Peyer's patch (tissue), 4 donors: ENCODE results near the gene KIF1A. TPM values are rescaled to one million over a fixed set of nuclear protein-coding genes. Genes with fewer than 3 reads are reported as not detected.
A peak's percentile ranks its signal among the peaks of the same experiment; 100 is the strongest.

Source experiments
- DNase-seq, 3 donors: peaks; one replicate each; pipeline ENCODE4 v3.0.0-alpha.2; 2017 to 2019
- H3K27ac ChIP-seq, 4 donors: fragments of 200-600 bp; sonication (generic); one replicate each; pipeline ENCODE4 v1.5.1; 2016 to 2019
- H3K27me3 ChIP-seq, 2 donors: fragments of 200-600 bp; sonication (generic); one replicate each; pipeline ENCODE4 v1.5.1; 2019
- H3K36me3 ChIP-seq, 3 donors: fragments of 200-600 bp; sonication (generic); one replicate each; pipeline ENCODE4 v1.5.1; 2016 to 2019
- H3K4me1 ChIP-seq, 4 donors: fragments of 200-600 bp; sonication (generic); one replicate each; pipeline ENCODE4 v1.5.1; 2016 to 2019
- H3K4me3 ChIP-seq, 4 donors: fragments of 200-600 bp; sonication (generic); 1 replicate in 3 of 4; 2 replicates in 1 of 4; pipeline ENCODE4 v1.5.1; 2016 to 2019; ENCODE audit warnings: mild to moderate bottlenecking in 1 of 4
- H3K9me3 ChIP-seq, 4 donors: fragments of 200-600 bp; sonication (generic); one replicate each; pipeline ENCODE4 v1.5.1; 2016 to 2019; ENCODE audit warnings: mild to moderate bottlenecking in 1 of 4
- POLR2A ChIP-seq, 2 donors: fragments of 450-650 bp; IDR thresholded peaks; one replicate each; pipeline ENCODE4 v1.5.1; 2017; ENCODE audit warnings: antibody characterized with exemption in 2 of 2, mild to moderate bottlenecking in 2 of 2, moderate library complexity in 2 of 2
- total RNA-seq, 4 donors: library from RNA; depleted of rRNA; stranded (reverse); fragments of >200 nt; gene quantifications; one replicate each; pipeline ENCODE4 v1.1.0, GENCODE V29; 2016
- TF ChIP-seq, protein P1 (sequence below), 6 experiments: fragments of 450-650 bp in 4 of 6; fragments of 200-600 bp in 2 of 6; sonication (generic) in 1 of 6; IDR thresholded peaks; one replicate each; pipeline ENCODE4 v1.5.1; 2017 to 2019; ENCODE audit warnings: antibody characterized with exemption in 6 of 6, mild to moderate bottlenecking in 3 of 6, moderate library complexity in 1 of 6

The KIF1A gene
- total RNA-seq, 4 donors from 2014 or later, result 0.83 to 6.0 (median 2.0) TPM

GRCh38 chr2:240823449-240824336 lies 3.7 kb upstream of the KIF1A start:
- DNase-seq, result no peak
- Histone ChIP-seq H3K36me3 (no peaks in the 10 kb centered on the region), H3K9me3 (no peaks in the 10 kb centered on the region), H3K27me3 (peaks cover 0 to 22% of the 10 kb centered on the region in 2 donors), H3K27ac (no peak overlapping the region), H3K4me1 (peaks cover 0 to 21% (median 9%) of the 10 kb centered on the region in 4 donors), H3K4me3 (no peak overlapping the region)
- no peak for TF ChIP-seq POLR2A (IDR thresholded peaks at IDR 0.05)
- TF ChIP-seq, protein P1, sequence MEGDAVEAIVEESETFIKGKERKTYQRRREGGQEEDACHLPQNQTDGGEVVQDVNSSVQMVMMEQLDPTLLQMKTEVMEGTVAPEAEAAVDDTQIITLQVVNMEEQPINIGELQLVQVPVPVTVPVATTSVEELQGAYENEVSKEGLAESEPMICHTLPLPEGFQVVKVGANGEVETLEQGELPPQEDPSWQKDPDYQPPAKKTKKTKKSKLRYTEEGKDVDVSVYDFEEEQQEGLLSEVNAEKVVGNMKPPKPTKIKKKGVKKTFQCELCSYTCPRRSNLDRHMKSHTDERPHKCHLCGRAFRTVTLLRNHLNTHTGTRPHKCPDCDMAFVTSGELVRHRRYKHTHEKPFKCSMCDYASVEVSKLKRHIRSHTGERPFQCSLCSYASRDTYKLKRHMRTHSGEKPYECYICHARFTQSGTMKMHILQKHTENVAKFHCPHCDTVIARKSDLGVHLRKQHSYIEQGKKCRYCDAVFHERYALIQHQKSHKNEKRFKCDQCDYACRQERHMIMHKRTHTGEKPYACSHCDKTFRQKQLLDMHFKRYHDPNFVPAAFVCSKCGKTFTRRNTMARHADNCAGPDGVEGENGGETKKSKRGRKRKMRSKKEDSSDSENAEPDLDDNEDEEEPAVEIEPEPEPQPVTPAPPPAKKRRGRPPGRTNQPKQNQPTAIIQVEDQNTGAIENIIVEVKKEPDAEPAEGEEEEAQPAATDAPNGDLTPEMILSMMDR (IDR thresholded peaks at IDR 0.05), result no peak

DNA sequence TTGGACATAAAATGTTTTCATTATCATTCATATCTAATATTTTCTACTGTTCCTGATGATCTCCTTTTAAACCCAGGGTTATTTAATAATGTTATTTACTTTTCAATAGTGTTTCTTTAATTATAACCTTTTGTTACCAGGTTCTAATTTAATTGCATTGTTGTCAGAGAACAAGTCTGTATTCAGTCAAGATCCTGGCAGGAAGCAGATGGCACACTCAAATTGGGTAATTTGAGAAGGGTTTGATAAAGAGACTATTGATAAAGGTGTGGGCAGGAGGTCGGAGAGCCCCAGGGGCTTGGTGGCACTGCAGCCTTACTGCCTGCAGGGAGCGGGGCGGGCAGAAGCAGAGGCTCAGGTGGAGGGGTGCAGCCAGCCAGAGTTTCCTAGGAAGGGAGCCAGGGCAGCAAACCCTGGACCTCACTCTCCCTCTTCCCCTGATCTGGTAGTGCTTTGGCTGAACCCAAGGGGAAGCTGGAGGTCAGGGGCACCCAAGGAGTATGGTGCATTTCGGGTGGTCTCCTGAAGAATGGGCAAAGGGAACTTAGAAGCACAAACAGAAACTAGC lies 2.3 kb upstream of the KIF1A start:
- Histone ChIP-seq H3K27ac (no peak overlapping the region), H3K36me3 (no peaks in the 10 kb centered on the region), H3K27me3 (peaks cover 0 to 26% of the 10 kb centered on the region in 2 donors), H3K4me3 (no peak overlapping the region), H3K4me1 (peaks cover 0 to 21% (median 10%) of the 10 kb centered on the region in 4 donors), H3K9me3 (no peaks in the 10 kb centered on the region)
- no peak for DNase-seq
- no peak for TF ChIP-seq POLR2A (IDR thresholded peaks at IDR 0.05)
- TF ChIP-seq, protein P1 (IDR thresholded peaks at IDR 0.05), result no peak

DNA sequence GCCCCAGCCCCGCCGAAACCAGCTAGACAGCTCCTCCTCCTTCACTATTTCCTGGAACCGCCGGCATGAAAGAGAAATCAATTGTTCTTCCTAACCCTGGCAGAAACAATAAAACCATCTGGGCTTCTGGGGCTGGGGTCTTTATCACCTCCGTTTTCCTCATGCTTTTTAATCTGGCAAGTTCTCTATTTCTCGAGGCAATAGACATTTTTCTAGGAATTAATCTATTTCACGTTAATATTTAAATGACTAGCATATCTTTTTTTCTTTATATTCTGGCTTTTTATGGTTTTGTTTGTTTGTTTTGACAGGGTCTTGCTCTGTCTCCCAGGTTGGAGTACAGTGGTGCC lies 1.4 kb upstream of the KIF1A start:
- no peak for DNase-seq
- peaks cover 0 to 21% (median 10%) of the 10 kb centered on the region in 4 donors for H3K4me1 ChIP-seq
- no peak overlapping the region for H3K27ac ChIP-seq
- H3K4me3 ChIP-seq, result no peak overlapping the region
- peaks cover 0 to 26% of the 10 kb centered on the region in 2 donors for H3K27me3 ChIP-seq
- no peaks in the 10 kb centered on the region for H3K36me3 ChIP-seq
- no peaks in the 10 kb centered on the region for H3K9me3 ChIP-seq
- TF ChIP-seq, protein P1 (IDR thresholded peaks at IDR 0.05), result no peak

GRCh38 chr2:240820607-240821428 lies 799 bp upstream of the KIF1A start:
- TF ChIP-seq, protein P1 (IDR thresholded peaks at IDR 0.05), result no peak
- no peak for TF ChIP-seq POLR2A (IDR thresholded peaks at IDR 0.05)
- H3K9me3 ChIP-seq, result no peaks in the 10 kb centered on the region
- H3K27me3 ChIP-seq, result peaks cover 0 to 26% of the 10 kb centered on the region in 2 donors
- DNase-seq, result peak in 1 of 3 donors; percentile 41
- peaks cover 0 to 21% (median 10%) of the 10 kb centered on the region in 4 donors for H3K4me1 ChIP-seq
- peak overlapping the region in 3 of 4 donors; percentile 15 to 36 (median 33) for H3K4me3 ChIP-seq
- H3K27ac ChIP-seq, result no peak overlapping the region
- no peaks in the 10 kb centered on the region for H3K36me3 ChIP-seq

- no peak for DNase-seq
- no peak overlapping the region for H3K27ac ChIP-seq
Observed at GRCh38 chr2:240819126-240819857, 727 bp downstream of the KIF1A start.

More at GRCh38 chr2:240819126-240819857, 727 bp downstream of the KIF1A start:
- Histone ChIP-seq H3K9me3 (peaks cover 0 to 4% (median 0%) of the 10 kb centered on the region in 4 donors), H3K4me3 (peak overlapping the region in 3 of 4 donors; percentile 15 to 36 (median 28)), H3K4me1 (peaks cover 0 to 21% (median 10%) of the 10 kb centered on the region in 4 donors), H3K36me3 (no peaks in the 10 kb centered on the region), H3K27me3 (peaks cover 0 to 26% of the 10 kb centered on the region in 2 donors)
- TF ChIP-seq, protein P1 (IDR thresholded peaks at IDR 0.05), result no peak
- no peak for TF ChIP-seq POLR2A (IDR thresholded peaks at IDR 0.05)
